ENCODE data around the gene SLC25A42. TPM values are rescaled to one million over a fixed set of nuclear protein-coding genes. Genes with fewer than 3 reads are reported as not detected.

Gene SLC25A42
- total and polyA plus RNA-seq, 2 of the 4 experiments (the other 2 are of a cell fraction), result 2.0 to 9.9 TPM

DNA sequence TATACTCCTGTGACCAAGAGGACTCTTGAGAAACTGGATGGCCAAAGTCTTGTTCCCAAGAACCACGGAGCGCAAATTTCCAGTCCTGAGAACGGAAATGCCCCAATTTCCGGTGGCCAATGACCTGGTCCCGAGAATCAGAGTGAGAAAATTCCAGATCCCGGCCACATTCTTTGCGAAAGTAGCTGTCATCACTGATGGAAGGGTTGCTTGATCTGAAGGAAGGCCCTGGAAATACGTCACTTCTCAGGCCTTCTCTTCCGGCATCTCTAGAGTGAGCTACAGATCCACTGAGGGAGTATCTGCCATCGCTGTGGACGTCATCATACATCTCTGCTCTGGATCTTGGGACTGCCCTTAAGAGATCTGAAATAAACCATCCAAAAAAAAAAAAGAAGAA is 37.9 kb upstream of the SLC25A42 start:
- H4K91ac ChIP-seq (ENCODE audit: insufficient read depth, low read depth, low read length), result no peak overlapping the region
- in situ Hi-C loops (cut with MboI; ENCODE audit: low sequenced_read_pairs), result no loop called here
- no peak overlapping the region for H2AK5ac ChIP-seq (ENCODE audit: low read depth, low read length)
- ChIA-PET CTCF (no interaction called here), POLR2A (ENCODE audit: unreplicated experiment) (interaction anchor here (0.5 kb wide), 1 partner anchor 124 kb away, joined by 4 read pairs; no protein-coding TSS in a partner anchor)
- no peak overlapping the region for H3K4me2 ChIP-seq (ENCODE audit: low read depth, low read length)
- no peak for ATAC-seq (ENCODE audit: low read depth)
- peaks cover 39% of the 10 kb centered on the region for H4K20me1 ChIP-seq (ENCODE audit: insufficient read depth, low read length)
- no peak overlapping the region for H3K4me3 ChIP-seq (ENCODE audit: insufficient read depth, low read depth, low read length)
- WGBS, 2 experiments (ENCODE audit: extremely low coverage in 2 of 2, insufficient read length in 1 of 2), result 100% methylated on average over 1 of the region's 11 CpGs; no CpG with 5 or more reads in 1 of the 2 experiments
- no peak overlapping the region for H3K56ac ChIP-seq (ENCODE audit: extremely low read depth, insufficient read depth, low read length)
- no peak overlapping the region for H2BK5ac ChIP-seq (ENCODE audit: low read depth, low read length, poor library complexity, severe bottlenecking)
- BruUV-seq (replicated peaks), result no TSS peak
- no peak overlapping the region for H2BK20ac ChIP-seq (ENCODE audit: low read depth, low read length)
- no peak overlapping the region for H2AFZ ChIP-seq (replicated peaks; ENCODE audit: low read length, poor library complexity)
- intact Hi-C loops (cut with micrococcal nuclease), result no loop called here
- no peaks in the 10 kb centered on the region for H3K27me3 ChIP-seq (ENCODE audit: control insufficient read depth, insufficient read depth, low read length)
- no peak for DNase-seq
- H2BK15ac ChIP-seq (ENCODE audit: low read depth, low read length), result no peak overlapping the region
- no peak overlapping the region for H3K23ac ChIP-seq (ENCODE audit: low read depth, low read length)
- no peaks in the 10 kb centered on the region for H3K9me3 ChIP-seq (ENCODE audit: control insufficient read depth, insufficient read depth, low read length)
- H4K8ac ChIP-seq (ENCODE audit: low read depth in 2 of 2, low read length in 2 of 2), result no peak overlapping the region
- no peak overlapping the region for H2AK9ac ChIP-seq (replicated peaks; ENCODE audit: low read depth, low read length, poor library complexity)
- peaks cover 40 to 72% of the 10 kb centered on the region in 2 experiments for H3K79me1 ChIP-seq (ENCODE audit: low read depth in 1 of 2, low read length in 2 of 2)
- no peaks in the 10 kb centered on the region for H3K9me1 ChIP-seq (ENCODE audit: insufficient read depth, low read length)
- H3K9ac ChIP-seq (ENCODE audit: low read depth, low read length), result no peak overlapping the region
- H3K36me3 ChIP-seq (ENCODE audit: control insufficient read depth, insufficient read depth, low read length), result peaks cover 58% of the 10 kb centered on the region
- peaks cover 3% of the 10 kb centered on the region for H3K4me1 ChIP-seq (ENCODE audit: control insufficient read depth, insufficient read depth, low read length)
- no peak overlapping the region for H4K5ac ChIP-seq (ENCODE audit: low read depth, low read length)
- no peak overlapping the region for H2BK120ac ChIP-seq (ENCODE audit: low read depth, low read length)
- no peak overlapping the region for H3K27ac ChIP-seq (ENCODE audit: insufficient read depth, low read length)
- no peak overlapping the region for H3K4ac ChIP-seq (ENCODE audit: low read depth, low read length)
- H3K18ac ChIP-seq (ENCODE audit: low read depth, low read length), result no peak overlapping the region
- dilution Hi-C loops (cut with HindIII; ENCODE audit: low sequenced_read_pairs, unreplicated experiment), result no loop called here
- TF ChIP-seq BHLHE40 (IDR thresholded peaks at IDR 0.05; ENCODE audit: low read depth, low read length), result no peak
- TF ChIP-seq RCOR1 (IDR thresholded peaks at IDR 0.05; ENCODE audit: insufficient replicate concordance, low read length), result no peak
- TF ChIP-seq CHD1 (IDR thresholded peaks at IDR 0.05; ENCODE audit: low read depth, low read length), result no peak
- TF ChIP-seq CEBPB (IDR thresholded peaks at IDR 0.05; ENCODE audit: low read depth, low read length), result no peak
- TF ChIP-seq POLR2A (IDR thresholded peaks at IDR 0.05; ENCODE audit: low read depth, low read length), result no peak
- TF ChIP-seq MAFK (IDR thresholded peaks at IDR 0.05; ENCODE audit: low read depth, low read length), result no peak
- no peak for TF ChIP-seq MXI1 (IDR thresholded peaks at IDR 0.05; ENCODE audit: borderline replicate concordance, low read depth, low read length)
- TF ChIP-seq RFX5 (IDR thresholded peaks at IDR 0.05; ENCODE audit: low read depth, low read length), result no peak
- TF ChIP-seq NFE2L2 (IDR thresholded peaks at IDR 0.05; ENCODE audit: low read depth, low read length), result no peak
- no peak for TF ChIP-seq MAZ (IDR thresholded peaks at IDR 0.05; ENCODE audit: borderline replicate concordance, low read depth, low read length)
- TF ChIP-seq, protein P1, sequence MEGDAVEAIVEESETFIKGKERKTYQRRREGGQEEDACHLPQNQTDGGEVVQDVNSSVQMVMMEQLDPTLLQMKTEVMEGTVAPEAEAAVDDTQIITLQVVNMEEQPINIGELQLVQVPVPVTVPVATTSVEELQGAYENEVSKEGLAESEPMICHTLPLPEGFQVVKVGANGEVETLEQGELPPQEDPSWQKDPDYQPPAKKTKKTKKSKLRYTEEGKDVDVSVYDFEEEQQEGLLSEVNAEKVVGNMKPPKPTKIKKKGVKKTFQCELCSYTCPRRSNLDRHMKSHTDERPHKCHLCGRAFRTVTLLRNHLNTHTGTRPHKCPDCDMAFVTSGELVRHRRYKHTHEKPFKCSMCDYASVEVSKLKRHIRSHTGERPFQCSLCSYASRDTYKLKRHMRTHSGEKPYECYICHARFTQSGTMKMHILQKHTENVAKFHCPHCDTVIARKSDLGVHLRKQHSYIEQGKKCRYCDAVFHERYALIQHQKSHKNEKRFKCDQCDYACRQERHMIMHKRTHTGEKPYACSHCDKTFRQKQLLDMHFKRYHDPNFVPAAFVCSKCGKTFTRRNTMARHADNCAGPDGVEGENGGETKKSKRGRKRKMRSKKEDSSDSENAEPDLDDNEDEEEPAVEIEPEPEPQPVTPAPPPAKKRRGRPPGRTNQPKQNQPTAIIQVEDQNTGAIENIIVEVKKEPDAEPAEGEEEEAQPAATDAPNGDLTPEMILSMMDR (conservative IDR thresholded peaks at IDR 0.05; ENCODE audit: low read depth, low read length), result no peak
- no peak for TF ChIP-seq RAD21 (IDR thresholded peaks at IDR 0.05; ENCODE audit: low read length)
- no peak overlapping the region for H3K14ac ChIP-seq (replicated peaks; ENCODE audit: low read depth, low read length)
